ENCODE data around the gene UQCRQ.
"Not testable (repeated sequence)": the region's sequence is repeated elsewhere in the genome, so short reads cannot be mapped to it uniquely, and the experiment has no call there.

The UQCRQ gene

GRCh38 chr5:132832612-132833011 lies 33.8 kb upstream of the UQCRQ start:
- no peak for DNase-seq (ENCODE audit: low read depth in 2 of 2)

- DNase-seq (ENCODE audit: low read depth in 2 of 2) = no peak
Measured at GRCh38 chr5:132834057-132834456, 32.4 kb upstream of the UQCRQ start.

DNA sequence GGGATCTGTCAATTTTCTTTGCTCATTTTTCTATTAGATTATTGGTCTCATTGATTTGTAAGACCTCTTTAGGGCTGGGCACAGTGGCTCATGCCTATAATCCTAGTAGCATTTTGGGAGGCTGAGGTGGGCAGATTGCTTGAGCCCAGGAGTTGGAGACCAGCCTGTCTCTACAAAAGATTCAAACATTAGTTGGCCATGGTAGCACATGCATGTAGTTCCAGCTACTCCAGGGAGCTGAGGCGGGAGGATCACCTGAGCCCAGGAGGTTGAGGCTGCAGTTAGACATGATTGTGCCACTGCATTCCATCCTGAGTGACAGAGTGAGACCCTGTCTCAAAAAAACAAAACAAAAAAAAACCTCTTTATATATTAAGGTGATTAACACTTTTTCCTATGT lies 29.6 kb upstream of the UQCRQ start:
- no peak for DNase-seq (ENCODE audit: low read depth in 2 of 2)

DNA sequence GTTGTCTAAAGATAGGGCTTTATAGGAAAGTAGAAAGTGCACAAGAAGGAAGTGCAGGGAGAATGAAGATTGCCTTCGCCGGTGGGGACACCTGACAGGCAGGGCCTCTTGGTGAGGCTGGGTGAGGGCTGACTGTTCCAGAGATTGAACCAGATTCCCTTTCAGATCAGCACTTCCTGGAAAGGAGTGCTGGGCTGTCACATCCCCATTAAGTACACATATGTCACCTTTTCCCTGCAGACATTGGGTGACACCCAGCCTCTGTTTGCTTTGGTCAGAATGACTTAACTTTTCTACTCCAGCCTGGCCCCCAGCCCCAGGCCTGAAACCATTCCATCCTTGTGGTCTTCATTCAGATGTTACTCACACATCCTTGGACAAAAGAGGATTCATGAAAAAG lies 28.6 kb upstream of the UQCRQ start:
- no peak for DNase-seq (ENCODE audit: low read depth in 2 of 2)

DNA sequence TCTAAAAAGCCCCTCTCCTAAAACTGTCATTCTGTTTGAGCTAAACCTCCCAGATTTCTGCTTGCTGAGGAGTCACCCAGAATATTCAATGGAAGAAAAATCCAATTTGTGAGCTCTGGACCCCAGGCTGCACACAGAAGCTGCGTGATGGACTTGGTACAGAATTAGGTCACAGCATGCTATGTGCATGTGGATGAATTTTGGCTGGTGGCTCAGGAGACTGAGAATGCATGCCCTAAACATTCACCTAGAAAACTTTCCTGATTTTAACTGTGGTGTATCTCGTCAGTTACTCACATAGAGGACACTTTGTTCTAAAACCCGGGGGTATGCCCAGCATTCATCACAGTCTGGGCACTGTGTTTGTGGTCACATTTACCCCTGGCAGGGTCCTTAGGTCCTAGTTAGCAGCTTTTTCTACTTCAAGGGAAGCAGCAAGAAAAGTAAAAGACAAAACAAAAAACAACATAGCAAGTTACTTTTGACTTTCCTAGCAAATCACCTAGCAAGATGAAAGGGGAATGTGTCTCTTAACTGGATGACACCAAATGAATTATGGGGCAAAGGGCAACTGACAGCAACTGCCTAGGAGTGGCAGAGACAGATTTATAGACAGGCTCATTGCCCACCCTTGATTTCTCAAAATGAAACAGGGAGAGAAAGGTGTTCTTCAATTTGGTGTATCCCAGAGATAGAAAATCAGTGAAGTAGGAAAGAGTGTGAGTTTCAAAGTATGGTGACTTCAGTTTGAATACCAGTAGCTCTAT lies 27.7 kb upstream of the UQCRQ start:
- no peak for DNase-seq (ENCODE audit: low read depth in 2 of 2)

- no peak for DNase-seq (ENCODE audit: low read depth in 2 of 2)
Measured at GRCh38 chr5:132839426-132840301, 26.8 kb upstream of the UQCRQ start.

- DNase-seq (ENCODE audit: low read depth in 2 of 2) = no peak
Measured at GRCh38 chr5:132840313-132840712, 26.1 kb upstream of the UQCRQ start.

DNA sequence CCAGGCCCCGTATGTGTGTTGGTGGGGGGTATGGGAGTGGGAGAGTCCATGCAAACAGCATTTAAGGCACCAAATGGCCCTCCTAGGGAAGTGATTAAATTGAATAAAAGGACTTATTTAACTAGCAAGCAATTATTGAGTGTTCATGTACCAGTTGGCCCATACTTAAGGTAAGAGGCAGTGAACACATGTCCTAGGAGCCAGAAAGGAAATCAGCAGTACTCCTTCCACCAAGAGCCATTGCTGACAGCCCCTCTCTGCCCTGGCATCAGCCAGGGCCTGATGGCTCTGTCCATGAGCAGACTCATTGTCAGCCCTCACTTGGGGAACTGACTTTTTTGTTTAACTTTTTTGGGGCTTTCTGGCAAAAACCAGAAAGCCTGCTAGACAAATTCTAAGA lies 25.5 kb upstream of the UQCRQ start:
- DNase-seq (ENCODE audit: low read depth in 2 of 2) = no peak

- DNase-seq (ENCODE audit: low read depth in 2 of 2) = no peak
Measured at GRCh38 chr5:132841305-132841704, 25.1 kb upstream of the UQCRQ start.

DNA sequence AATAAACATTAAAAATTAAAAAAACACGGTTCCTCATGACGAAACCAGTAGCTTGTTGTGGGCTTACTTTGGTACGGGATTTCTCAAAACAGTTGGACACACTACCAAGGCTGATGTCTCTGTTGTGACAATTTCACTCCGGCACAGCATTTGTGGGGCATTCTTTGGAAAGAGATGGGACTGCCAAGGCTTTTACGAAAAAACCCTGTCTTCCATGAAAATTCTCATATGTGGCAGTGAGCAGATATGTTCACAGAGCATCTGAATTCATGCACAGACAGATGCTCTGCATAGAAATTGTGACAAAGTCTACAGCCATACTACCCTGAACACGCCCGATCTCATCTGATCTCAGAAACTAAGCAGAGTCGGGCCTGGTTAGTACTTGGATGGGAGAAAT lies 18.2 kb upstream of the UQCRQ start:
- no peak for DNase-seq (ENCODE audit: low read depth in 2 of 2)

DNA sequence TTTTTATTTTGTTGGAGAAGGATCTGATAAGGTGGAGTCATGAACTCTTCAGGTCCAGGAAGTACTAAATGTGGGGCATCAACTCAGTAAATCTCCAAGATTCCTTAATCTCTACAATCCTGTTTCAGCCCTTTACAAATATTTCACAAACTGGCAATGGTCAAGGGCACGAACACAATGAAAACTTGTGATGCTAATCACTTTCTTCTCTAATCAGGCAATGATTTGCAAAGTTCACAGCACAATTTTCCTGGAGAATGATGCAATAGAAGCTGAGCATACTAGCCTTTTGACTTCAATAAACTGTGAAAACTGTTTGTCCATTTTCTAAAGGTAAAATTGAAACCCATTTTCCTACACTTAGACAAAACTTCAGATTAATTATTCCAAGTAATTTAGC lies 17.1 kb upstream of the UQCRQ start:
- DNase-seq (ENCODE audit: low read depth in 2 of 2) = no peak

DNA sequence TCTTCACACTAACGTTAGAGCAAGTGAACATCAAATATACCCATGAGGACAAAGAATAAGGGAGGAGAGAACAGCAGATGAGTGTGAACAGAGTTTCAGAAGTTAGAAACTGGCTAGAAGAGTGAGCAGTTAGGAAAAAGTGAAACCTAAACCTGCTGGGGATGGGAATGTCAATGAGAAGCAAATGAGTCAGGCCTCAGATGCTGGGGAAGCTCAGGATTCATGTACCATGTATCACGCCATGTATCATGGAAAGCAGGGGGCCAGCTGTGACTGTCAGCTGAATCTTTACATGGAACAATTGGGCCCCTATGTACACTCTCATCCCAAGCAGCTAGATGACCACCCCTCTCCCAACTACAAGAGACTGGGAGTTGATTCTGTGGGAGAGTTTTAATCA lies 16.4 kb upstream of the UQCRQ start:
- no peak for DNase-seq (ENCODE audit: low read depth in 2 of 2)

DNA sequence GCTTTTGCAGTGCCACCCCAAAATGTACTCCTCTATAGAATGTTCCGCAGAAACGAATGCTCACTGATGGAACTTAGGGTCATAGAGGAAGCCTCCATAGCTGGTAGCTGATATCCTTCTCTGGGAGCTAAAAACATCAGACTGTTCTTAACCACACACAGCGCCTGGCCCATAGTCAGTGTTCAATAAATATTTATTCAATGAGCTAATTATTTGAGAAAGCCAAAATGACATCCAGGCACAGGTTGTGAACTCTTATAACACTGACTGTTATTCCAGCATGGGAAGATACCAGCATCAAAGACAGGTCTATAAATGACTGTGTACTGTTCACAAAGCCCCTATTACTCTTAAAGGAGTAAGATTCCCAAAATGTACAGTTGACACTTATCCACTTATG lies 13.1 kb upstream of the UQCRQ start:
- DNase-seq (ENCODE audit: low read depth in 2 of 2) = no peak

DNA sequence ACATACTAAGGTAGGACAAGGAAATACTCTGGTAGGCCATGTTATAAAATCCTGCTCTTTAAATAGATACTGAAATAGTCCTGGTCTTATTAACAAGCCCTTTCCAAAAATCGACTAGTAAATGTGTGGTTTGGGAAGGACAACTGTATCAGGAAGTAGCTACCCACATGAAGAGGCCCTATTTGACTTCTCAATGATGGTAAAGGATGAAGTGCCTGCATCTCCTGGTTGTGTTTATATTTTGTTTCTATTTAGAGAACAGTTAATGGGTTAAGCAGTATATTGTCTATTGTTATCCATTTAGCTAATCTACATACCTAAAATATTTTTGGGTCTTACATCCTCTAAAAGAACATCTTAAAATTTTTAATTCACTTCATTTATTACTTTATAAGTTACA lies 12.7 kb upstream of the UQCRQ start:
- no peak for DNase-seq (ENCODE audit: low read depth in 2 of 2)

DNA sequence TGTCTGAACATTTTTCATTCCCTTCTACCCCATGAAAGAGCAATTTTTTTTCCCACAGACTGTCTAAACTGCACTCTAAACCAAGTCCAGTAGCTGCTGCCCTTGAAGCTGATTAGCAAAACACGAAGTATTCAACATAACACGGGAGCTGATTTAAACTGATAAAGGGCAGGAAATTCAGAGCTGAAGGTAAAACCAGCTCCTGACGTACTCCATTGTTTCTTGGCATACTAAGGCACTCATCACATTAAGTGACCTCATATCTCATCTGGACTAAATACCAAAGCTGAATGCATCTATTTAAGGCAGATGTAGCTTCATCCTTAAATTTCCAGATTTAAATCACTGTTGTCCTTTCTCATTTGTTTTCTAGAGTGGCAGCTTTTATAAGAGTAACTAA lies 12.1 kb upstream of the UQCRQ start:
- no peak for DNase-seq (ENCODE audit: low read depth in 2 of 2)

DNA sequence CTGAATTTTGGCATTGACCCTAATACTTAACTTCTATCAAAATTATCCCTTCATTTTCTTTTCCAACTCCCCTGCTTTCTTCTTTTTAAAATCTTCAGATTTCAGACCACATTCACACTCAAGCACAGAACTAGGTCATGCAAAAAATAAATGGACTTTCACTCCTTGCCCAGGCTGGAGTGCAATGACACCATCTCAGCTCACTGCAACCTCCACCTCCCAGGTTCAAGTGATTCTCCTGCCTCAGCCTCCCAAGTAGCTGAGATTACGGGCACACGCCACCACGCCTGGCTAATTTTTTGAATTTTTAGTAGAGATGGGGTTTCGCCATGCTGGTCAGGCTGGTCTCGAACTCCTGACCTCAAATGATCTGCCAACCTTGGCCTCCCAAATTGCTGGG lies 11.4 kb upstream of the UQCRQ start:
- DNase-seq (ENCODE audit: low read depth in 2 of 2) = not testable (repeated sequence)

- DNase-seq (ENCODE audit: low read depth in 2 of 2) = no peak
Measured at GRCh38 chr5:132856011-132856410, 10.4 kb upstream of the UQCRQ start.

GRCh38 chr5:132859889-132860437 lies 6.5 kb upstream of the UQCRQ start:
- DNase-seq (ENCODE audit: low read depth in 2 of 2) = no peak

DNA sequence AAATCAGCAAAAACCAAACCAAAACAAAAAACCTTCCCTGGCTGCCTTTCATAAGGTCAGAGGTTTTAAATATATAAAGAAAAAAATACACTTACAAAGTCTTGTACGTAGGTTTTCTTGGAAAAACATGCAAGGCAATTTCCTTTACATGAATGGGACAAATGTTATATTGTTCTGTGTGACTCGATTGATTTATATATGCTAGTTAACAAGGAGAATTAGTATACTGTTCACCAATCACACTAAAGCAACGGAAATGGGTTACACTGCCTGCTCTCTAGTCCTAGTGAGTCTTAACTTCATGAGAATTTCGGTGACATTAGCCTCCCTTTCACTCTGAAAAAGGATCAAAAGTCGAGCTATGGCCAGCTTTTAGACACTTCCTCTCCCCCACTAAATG lies 5.7 kb upstream of the UQCRQ start:
- DNase-seq (ENCODE audit: low read depth in 2 of 2) = no peak

DNA sequence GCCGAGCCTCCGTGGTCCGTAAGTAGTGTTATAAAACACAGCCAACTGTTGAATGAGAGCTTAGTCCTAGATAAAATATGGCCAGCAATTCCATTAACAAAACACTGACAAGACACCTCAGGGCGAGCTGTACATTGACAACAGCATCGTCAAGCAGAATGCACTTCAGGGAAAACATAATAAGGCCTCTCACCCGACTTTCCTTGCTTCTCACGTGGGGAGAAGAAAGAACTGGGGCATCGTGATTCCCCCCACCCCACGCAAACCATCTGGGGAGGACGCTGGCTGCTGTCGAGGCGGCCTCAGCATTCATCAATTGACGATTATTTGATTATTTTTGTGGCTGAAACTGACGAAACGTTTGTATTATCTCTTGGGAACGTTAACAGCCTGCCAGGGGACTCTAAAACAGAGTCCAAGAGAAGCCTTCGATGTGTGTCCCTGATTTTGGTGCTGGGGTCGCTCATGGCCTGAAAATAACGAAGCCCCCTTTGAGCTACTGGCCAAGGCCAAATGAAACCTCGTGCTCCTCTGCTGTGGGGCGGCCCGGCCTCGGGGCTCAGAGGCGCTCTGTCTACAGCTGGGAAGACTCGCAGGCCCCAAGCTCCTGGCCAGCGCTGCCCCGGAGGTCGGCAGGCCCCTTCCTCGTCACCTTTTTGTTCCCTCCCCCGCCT lies 637 bp upstream of the UQCRQ start:
- DNase-seq (ENCODE audit: low read depth in 2 of 2) = no peak

DNA sequence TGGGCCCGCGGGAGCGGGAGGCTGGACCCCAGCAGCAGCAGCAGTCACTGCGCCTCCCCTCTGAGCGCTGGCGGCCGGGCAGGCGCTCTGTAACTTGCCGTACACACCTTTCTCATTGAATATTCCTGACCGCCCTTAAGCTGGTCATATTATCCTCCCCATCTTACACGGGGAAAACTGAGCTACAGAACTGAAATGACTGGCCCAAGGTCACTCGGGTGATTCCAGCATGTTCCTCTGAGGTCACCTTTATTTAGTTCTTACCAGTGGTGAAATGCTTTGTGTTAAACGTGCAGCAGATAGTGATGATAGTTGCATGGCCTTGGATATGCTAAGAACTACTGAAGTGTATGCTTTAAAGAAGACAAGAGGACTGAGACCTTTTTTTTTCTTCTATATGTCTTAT lies 607 bp downstream of the UQCRQ start:
- no peak for DNase-seq (ENCODE audit: low read depth in 2 of 2)

DNA sequence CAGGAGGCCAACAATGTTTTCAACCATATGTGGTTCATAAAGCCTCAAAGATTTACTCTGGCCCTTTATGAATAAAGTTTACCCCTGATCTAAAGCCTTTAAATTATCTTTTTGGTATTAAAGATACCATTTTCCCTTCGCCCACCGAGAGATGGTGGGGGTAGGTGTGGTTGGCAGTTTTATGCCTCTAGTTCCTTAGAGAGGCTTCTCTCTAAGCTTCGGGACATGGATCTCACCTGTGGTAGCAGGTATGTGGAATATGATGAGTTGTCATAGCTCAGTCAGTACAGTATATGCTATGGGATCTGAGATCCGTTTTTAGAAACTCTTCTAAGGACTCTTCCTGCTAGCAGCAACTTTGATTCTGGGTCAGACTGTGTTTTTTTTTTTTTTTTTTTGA lies 2.3 kb downstream of the UQCRQ start:
- no peak for DNase-seq (ENCODE audit: low read depth in 2 of 2)

All from stimulated activated CD8-positive, alpha-beta memory T cell treated with anti-CD3 and anti-CD28 coated beads, Interleukin-7, amount 100 ng/mL, for 1 hour (primary cell).